Endothelial cell of umbilical vein (primary cell): Measurements from ENCODE around the gene PKD2. TPM values are rescaled to one million over a fixed set of nuclear protein-coding genes. Genes with fewer than 3 reads are reported as not detected.

ENCODE experiments used
- BruUV-seq: library from RNA; stranded (reverse); fragments of 400-500 nt; replicated peaks from 2 replicates; lab custom pipeline; 2021; lab: Mats Ljungman, UMichigan
- CTCF ChIA-PET: fragments of 300-600, 350-600 bp; sonication (Branson Sonifier 250); formaldehyde crosslinking; loops from one replicate; lab custom pipeline; 2021; ENCODE audit warnings: antibody characterized with exemption, inconsistent platforms; lab: Charles Lee
- POLR2A ChIA-PET: fragments of 300-600, 350-600 bp; sonication (Branson Sonifier 250); formaldehyde crosslinking; loops from one replicate; lab custom pipeline; 2021; ENCODE audit warnings: antibody characterized with exemption, inconsistent platforms; lab: Charles Lee
- DNase-seq: peaks from one replicate; pipeline ENCODE4 v3.0.0-alpha.2; 2011; ENCODE audit warnings: low read depth, low spot score
- FAIRE-seq: peaks from 2 replicates; lab custom pipeline; 2011; peaks lifted over from hg19 to GRCh38; lab: Jason Lieb, UNC
- H2AFZ ChIP-seq: 2 replicates; pipeline ENCODE4 v1.6.0; 2012; ENCODE audit warnings: low read depth, low read length, control low read depth, inconsistent platforms
- H3K27ac ChIP-seq: 2 replicates; pipeline ENCODE4 v1.5.1; 2011; ENCODE audit warnings: low read depth, mild to moderate bottlenecking, control low read depth, low read length, moderate library complexity; ENCODE audit not compliant: insufficient read depth
- H3K27me3 ChIP-seq, 2 experiments: 2 replicates each; pipeline versions ENCODE4 v1.6.0 to v1.6.1; 2011; ENCODE audit warnings: low read length in 2 of 2, mixed read lengths in 1 of 2; ENCODE audit not compliant: control insufficient read depth in 2 of 2, insufficient read depth in 2 of 2
- H3K36me3 ChIP-seq, 2 experiments: 2 replicates in 1 of 2; 3 replicates in 1 of 2; pipeline ENCODE4 v1.5.1; 2011; ENCODE audit warnings: low read length in 2 of 2, mild to moderate bottlenecking in 1 of 2, moderate library complexity in 1 of 2; ENCODE audit not compliant: control insufficient read depth in 2 of 2, insufficient read depth in 2 of 2; ENCODE audit errors: extremely low read depth in 1 of 2
- H3K4me1 ChIP-seq: 3 replicates; pipeline ENCODE4 v1.5.1; 2011; ENCODE audit warnings: mild to moderate bottlenecking, low read length; ENCODE audit not compliant: control insufficient read depth, insufficient read depth; ENCODE audit errors: extremely low read depth
- H3K4me2 ChIP-seq: 2 replicates; pipeline ENCODE4 v1.6.1; 2011; ENCODE audit warnings: low read length, control low read depth, mixed read lengths; ENCODE audit not compliant: insufficient read depth
- H3K4me3 ChIP-seq, 3 experiments: fragments of 200-600 bp in 1 of 3; sonication (generic), shearing (Covaris generic) in 1 of 3; replicated peaks in 1 of 3; 2 replicates each; pipeline ENCODE4 v1.5.1; 2011 to 2016; ENCODE audit warnings: control low read depth in 3 of 3, low read length in 3 of 3, mild to moderate bottlenecking in 2 of 3, inconsistent platforms in 1 of 3, low read depth in 1 of 3, moderate library complexity in 1 of 3; ENCODE audit not compliant: insufficient read depth in 1 of 3
- H3K79me2 ChIP-seq: 2 replicates; pipeline ENCODE4 v1.6.0; 2012; ENCODE audit warnings: low read length, inconsistent platforms; ENCODE audit not compliant: control insufficient read depth, insufficient read depth
- H3K9ac ChIP-seq: replicated peaks from 2 replicates; pipeline ENCODE3; 2011; ENCODE audit warnings: low read length, control low read depth; ENCODE audit not compliant: insufficient read depth; ENCODE audit errors: extremely low read depth
- H3K9me1 ChIP-seq: replicated peaks from 3 replicates; pipeline ENCODE4 v1.6.0; 2011; ENCODE audit warnings: mild to moderate bottlenecking, low read length; ENCODE audit not compliant: control insufficient read depth, insufficient read depth; ENCODE audit errors: extremely low read depth
- H3K9me3 ChIP-seq: replicated peaks from 2 replicates; pipeline ENCODE4 v1.5.1; 2012; ENCODE audit warnings: low read length, inconsistent platforms; ENCODE audit not compliant: control insufficient read depth, insufficient read depth
- H4K20me1 ChIP-seq: replicated peaks from 2 replicates; pipeline ENCODE3; 2011; ENCODE audit warnings: mild to moderate bottlenecking, low read length; ENCODE audit not compliant: control insufficient read depth, insufficient read depth; ENCODE audit errors: extremely low read depth
- EZH2 ChIP-seq: IDR thresholded peaks from 2 replicates; pipeline ENCODE4 v1.6.1; 2012; ENCODE audit warnings: borderline replicate concordance, low read depth, mild to moderate bottlenecking, moderate library complexity, low read length, inconsistent platforms; ENCODE audit not compliant: severe bottlenecking
- FOS ChIP-seq: IDR thresholded peaks from 2 replicates; pipeline ENCODE4 v1.6.1; 2011; ENCODE audit warnings: mild to moderate bottlenecking, low read length, moderate library complexity, borderline replicate concordance; ENCODE audit not compliant: insufficient read depth
- GATA2 ChIP-seq: IDR thresholded peaks from 2 replicates; pipeline ENCODE4 v1.7.0; 2011; ENCODE audit warnings: low read depth, mild to moderate bottlenecking, moderate library complexity, mixed read lengths, low read length; ENCODE audit not compliant: insufficient read length, insufficient read depth
- JUN ChIP-seq: IDR thresholded peaks from 2 replicates; pipeline ENCODE4 v1.6.1; 2011; ENCODE audit warnings: borderline replicate concordance, low read depth; ENCODE audit not compliant: insufficient read length, insufficient read depth
- MYC ChIP-seq: IDR thresholded peaks from one replicate; pipeline ENCODE4 v1.6.1; 2011; ENCODE audit warnings: mild to moderate bottlenecking, low read depth, low read length
- POLR2A ChIP-seq: IDR thresholded peaks from 2 replicates; pipeline ENCODE4 v1.6.1; 2012; ENCODE audit warnings: low read depth, mild to moderate bottlenecking, control low read depth, low read length
- POLR2AphosphoS5 ChIP-seq: IDR thresholded peaks from 2 replicates; pipeline ENCODE4 v1.6.1; 2012; ENCODE audit warnings: low read depth, mild to moderate bottlenecking, control low read depth, low read length, moderate library complexity; ENCODE audit not compliant: insufficient read depth
- dilution Hi-C: fragments of 300-500 bp; cut with MboI; formaldehyde crosslinking; loops from one replicate; pipeline ENCODE4 v1.15.0; 2019; ENCODE audit warnings: low sequenced_read_pairs; ENCODE audit not compliant: extremely low pct_ligation_motif_present
- intact Hi-C: fragments of 100-400 bp; cut with micrococcal nuclease; formaldehyde crosslinking; loops from one replicate; pipeline ENCODE4 v1.10.0; 2022
- polyA plus RNA-seq, 4 experiments: library from polyadenylated mRNA; depleted of rRNA in 3 of 4; stranded (reverse) in 3 of 4; unstranded in 1 of 4; fragments of >200 nt; gene quantifications; 2 replicates each; pipeline versions ENCODE4 v1.2.1 to v1.2.3, GENCODE V29; 2011 to 2012; ENCODE audit warnings: missing spikeins in 1 of 4
- total RNA-seq: library from RNA; stranded (reverse); gene quantifications from 2 replicates; pipeline ENCODE4 v1.2.3, GENCODE V29; 2021
- TF ChIP-seq, protein P1 (sequence below): IDR thresholded peaks from 2 replicates; pipeline ENCODE4 v1.6.1; 2011; ENCODE audit not compliant: insufficient read depth, insufficient read length
- TF ChIP-seq, protein P2 (sequence below), 2 donors: IDR thresholded peaks; 1 replicate in 1 of 2; 2 replicates in 1 of 2; pipeline ENCODE4 v1.5.1; 2011; ENCODE audit warnings: low read length in 2 of 2, mild to moderate bottlenecking in 2 of 2, moderate library complexity in 2 of 2, control low read depth in 1 of 2, inconsistent platforms in 1 of 2, low read depth in 1 of 2; ENCODE audit not compliant: insufficient read depth in 1 of 2; ENCODE audit errors: extremely low read depth in 1 of 2

PKD2 gene
- total and polyA plus RNA-seq, 2 donors (not counting 3 experiments of a cell fraction or from before 2014, with no cell fraction given) = 23.1 to 27.0 TPM

DNA sequence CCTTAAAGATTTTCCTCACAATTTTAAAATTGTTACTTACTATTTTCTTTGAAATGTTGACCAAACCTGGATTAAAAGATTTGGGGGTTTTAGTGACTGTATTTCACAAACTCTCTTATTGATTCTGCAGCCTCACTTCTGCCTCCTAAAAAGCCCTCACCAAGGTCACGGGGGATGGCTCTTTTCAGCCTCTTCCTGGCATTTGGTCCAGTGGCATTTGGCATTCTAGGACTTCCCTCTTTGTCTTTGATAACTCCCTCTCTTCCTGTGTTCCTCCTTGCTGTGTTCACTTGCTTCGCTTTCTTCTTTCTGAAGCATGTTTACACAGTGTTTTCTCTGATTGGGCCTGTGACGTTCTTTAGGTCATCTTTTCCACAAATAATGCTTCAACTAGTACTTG lies 21.5 kb downstream of the PKD2 start:
- POLR2A ChIA-PET = no interaction called here
- Histone ChIP-seq H3K36me3 (peaks cover 2 to 3% of the 10 kb centered on the region in 2 experiments), H3K9ac (no peak overlapping the region), H2AFZ (no peak overlapping the region), H3K4me2 (no peak overlapping the region), H3K27ac (no peak overlapping the region), H4K20me1 (no peaks in the 10 kb centered on the region), H3K9me3 (no peaks in the 10 kb centered on the region), H3K79me2 (peaks cover 1% of the 10 kb centered on the region), H3K4me3 (no peak overlapping the region), H3K9me1 (no peaks in the 10 kb centered on the region), H3K27me3 (no peaks in the 10 kb centered on the region), H3K4me1 (no peaks in the 10 kb centered on the region)
- FAIRE-seq = no peak
- no TSS peak for BruUV-seq
- CTCF ChIA-PET = no interaction called here
- TF ChIP-seq MYC (no peak), GATA2 (no peak)
- TF ChIP-seq, protein P1, sequence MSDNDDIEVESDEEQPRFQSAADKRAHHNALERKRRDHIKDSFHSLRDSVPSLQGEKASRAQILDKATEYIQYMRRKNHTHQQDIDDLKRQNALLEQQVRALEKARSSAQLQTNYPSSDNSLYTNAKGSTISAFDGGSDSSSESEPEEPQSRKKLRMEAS = no peak
- DNase-seq = peak; percentile 2
- dilution Hi-C loops = no loop called here
- intact Hi-C loops = no loop called here

DNA sequence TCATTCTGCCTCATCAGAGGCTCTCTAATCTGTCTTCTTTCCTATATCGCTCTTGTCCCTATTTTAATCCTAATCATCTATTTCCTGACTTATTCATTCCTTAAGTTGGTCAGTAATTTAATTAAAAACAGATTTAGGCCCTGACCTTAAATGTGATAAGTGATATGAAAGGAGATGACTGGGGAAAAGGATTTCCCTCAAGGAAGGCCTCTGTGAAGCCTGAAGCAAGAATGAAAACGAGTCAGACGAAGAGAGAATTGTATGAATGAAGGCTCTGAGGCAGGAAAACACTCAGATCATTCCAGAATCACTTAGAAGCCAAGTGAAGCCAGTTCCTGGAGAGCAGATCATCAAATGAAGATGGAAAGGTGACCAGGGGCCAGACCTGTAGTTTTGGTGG lies 22.1 kb downstream of the PKD2 start:
- no TSS peak for BruUV-seq
- no peak overlapping the region for H2AFZ ChIP-seq
- no peak overlapping the region for H3K4me2 ChIP-seq
- no peaks in the 10 kb centered on the region for H3K27me3 ChIP-seq
- no peak overlapping the region for H3K4me3 ChIP-seq
- CTCF ChIA-PET = interaction anchor here (1.0 to 4.3 kb wide), 2 partner anchors 43 to 178 kb away, joined by 3 to 295 read pairs; no protein-coding TSS in a partner anchor
- H3K9me3 ChIP-seq = no peaks in the 10 kb centered on the region
- no peaks in the 10 kb centered on the region for H3K9me1 ChIP-seq
- H4K20me1 ChIP-seq = no peaks in the 10 kb centered on the region
- TF ChIP-seq JUN = no peak
- no peak for TF ChIP-seq FOS
- no peak for TF ChIP-seq EZH2
- no peak for TF ChIP-seq GATA2
- TF ChIP-seq, protein P1 = no peak
- no peak for TF ChIP-seq POLR2A
- TF ChIP-seq, protein P2, sequence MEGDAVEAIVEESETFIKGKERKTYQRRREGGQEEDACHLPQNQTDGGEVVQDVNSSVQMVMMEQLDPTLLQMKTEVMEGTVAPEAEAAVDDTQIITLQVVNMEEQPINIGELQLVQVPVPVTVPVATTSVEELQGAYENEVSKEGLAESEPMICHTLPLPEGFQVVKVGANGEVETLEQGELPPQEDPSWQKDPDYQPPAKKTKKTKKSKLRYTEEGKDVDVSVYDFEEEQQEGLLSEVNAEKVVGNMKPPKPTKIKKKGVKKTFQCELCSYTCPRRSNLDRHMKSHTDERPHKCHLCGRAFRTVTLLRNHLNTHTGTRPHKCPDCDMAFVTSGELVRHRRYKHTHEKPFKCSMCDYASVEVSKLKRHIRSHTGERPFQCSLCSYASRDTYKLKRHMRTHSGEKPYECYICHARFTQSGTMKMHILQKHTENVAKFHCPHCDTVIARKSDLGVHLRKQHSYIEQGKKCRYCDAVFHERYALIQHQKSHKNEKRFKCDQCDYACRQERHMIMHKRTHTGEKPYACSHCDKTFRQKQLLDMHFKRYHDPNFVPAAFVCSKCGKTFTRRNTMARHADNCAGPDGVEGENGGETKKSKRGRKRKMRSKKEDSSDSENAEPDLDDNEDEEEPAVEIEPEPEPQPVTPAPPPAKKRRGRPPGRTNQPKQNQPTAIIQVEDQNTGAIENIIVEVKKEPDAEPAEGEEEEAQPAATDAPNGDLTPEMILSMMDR (IDR thresholded peaks at IDR 0.05; ENCODE audit: extremely low read depth in 1 of 2, insufficient read depth in 1 of 2, low read depth in 1 of 2, low read length in 2 of 2) = no peak
- no peak for TF ChIP-seq MYC
- no peak for TF ChIP-seq POLR2AphosphoS5
- no peak overlapping the region for H3K27ac ChIP-seq
- peaks cover 2 to 3% of the 10 kb centered on the region in 2 experiments for H3K36me3 ChIP-seq
- no peaks in the 10 kb centered on the region for H3K4me1 ChIP-seq
- dilution Hi-C loops (no loop called here), intact Hi-C loops (no loop called here)
- DNase-seq (no peak), FAIRE-seq (no peak)
- H3K79me2 ChIP-seq = peaks cover 1% of the 10 kb centered on the region
- POLR2A ChIA-PET = no interaction called here
- H3K9ac ChIP-seq = no peak overlapping the region
